GM12874 (cell line): ENCODE data around the gene TIMM13.

ENCODE experiments used
- TF ChIP-seq, protein P1 (sequence below): IDR thresholded peaks from 2 replicates; pipeline ENCODE4 v1.5.1; 2011; ENCODE audit warnings: low read depth, mild to moderate bottlenecking, control low read depth, low read length, moderate library complexity; ENCODE audit not compliant: insufficient read depth

The TIMM13 gene

GRCh38 chr19:2468596-2468995 is 41.2 kb upstream of the TIMM13 start:
- TF ChIP-seq, protein P1, sequence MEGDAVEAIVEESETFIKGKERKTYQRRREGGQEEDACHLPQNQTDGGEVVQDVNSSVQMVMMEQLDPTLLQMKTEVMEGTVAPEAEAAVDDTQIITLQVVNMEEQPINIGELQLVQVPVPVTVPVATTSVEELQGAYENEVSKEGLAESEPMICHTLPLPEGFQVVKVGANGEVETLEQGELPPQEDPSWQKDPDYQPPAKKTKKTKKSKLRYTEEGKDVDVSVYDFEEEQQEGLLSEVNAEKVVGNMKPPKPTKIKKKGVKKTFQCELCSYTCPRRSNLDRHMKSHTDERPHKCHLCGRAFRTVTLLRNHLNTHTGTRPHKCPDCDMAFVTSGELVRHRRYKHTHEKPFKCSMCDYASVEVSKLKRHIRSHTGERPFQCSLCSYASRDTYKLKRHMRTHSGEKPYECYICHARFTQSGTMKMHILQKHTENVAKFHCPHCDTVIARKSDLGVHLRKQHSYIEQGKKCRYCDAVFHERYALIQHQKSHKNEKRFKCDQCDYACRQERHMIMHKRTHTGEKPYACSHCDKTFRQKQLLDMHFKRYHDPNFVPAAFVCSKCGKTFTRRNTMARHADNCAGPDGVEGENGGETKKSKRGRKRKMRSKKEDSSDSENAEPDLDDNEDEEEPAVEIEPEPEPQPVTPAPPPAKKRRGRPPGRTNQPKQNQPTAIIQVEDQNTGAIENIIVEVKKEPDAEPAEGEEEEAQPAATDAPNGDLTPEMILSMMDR: no peak

DNA sequence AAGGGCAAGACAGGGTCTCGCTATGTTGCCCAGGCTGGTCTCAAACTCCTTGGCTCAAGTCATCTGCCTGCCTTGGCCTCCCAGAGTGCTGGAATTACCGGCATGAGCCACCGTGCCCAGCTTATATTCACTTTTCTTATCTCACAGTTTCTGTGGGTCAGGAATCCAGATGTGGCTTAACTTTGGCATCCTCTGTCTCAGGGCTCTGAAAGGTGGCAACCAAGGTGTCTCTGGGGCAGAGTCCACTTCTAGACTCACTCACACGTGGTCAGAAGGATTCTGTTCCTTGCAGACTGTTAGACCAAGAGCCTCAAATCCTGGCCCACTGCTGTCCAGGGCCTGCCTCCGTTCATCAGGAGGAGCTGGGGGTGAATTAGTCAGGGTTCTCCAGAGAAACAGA is 37.0 kb upstream of the TIMM13 start:
- TF ChIP-seq, protein P1: no peak

GRCh38 chr19:2462635-2463421 is 35.4 kb upstream of the TIMM13 start:
- TF ChIP-seq, protein P1: no peak

- TF ChIP-seq, protein P1: peak; percentile 23; the same call in 1 of the 2 replicates
Measured at GRCh38 chr19:2461751-2462634, 34.6 kb upstream of the TIMM13 start.

GRCh38 chr19:2460245-2460644 is 32.9 kb upstream of the TIMM13 start:
- TF ChIP-seq, protein P1: no peak

- TF ChIP-seq, protein P1: no peak
Measured at GRCh38 chr19:2458054-2458453, 30.7 kb upstream of the TIMM13 start.

DNA sequence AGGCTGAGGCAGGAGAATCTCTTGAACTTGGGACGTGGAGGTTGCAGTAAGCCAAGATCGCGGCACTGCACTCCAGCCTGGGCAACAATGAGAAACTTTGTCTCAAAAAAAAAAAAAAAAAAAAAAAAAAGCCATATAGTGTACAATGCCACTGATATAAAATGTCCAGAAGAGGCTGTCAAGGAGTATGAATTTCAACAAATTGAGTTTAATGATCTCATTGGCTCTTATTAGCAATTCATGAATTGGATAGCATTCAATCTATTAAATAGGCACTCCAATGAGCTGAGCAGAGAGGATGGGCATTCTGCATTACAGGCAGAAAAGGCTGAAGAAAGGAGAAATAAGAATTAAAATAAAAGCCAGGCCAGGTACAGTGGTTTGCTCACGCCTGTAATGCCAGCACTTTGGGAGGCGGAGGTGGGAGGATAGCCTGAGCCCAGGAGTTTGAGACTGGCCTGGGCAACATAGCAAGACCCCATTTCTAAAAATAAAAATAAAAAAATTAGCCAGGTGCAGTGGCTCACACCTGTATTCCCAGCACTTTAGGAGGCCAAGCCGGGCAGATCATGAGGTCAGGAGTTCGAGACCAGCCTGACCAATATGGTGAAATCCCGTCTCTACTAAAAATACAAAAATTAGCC is 30.1 kb upstream of the TIMM13 start:
- TF ChIP-seq, protein P1: no peak
